Stimulated activated CD8-positive, alpha-beta memory T cell treated with anti-CD3 and anti-CD28 coated beads, Interleukin-12 subunit alpha, Interleukin-12 subunit beta, amount 100 ng/mL, for 4 hours (primary cell): Measurements from ENCODE around the gene FER.
"Not testable (repeated sequence)": the region's sequence is repeated elsewhere in the genome, so short reads cannot be mapped to it uniquely, and the experiment has no call there.

Source experiments
- DNase-seq: peaks from one replicate; pipeline ENCODE4 v3.0.0-alpha.2; 2020; ENCODE audit warnings: low read depth

The FER gene

DNA sequence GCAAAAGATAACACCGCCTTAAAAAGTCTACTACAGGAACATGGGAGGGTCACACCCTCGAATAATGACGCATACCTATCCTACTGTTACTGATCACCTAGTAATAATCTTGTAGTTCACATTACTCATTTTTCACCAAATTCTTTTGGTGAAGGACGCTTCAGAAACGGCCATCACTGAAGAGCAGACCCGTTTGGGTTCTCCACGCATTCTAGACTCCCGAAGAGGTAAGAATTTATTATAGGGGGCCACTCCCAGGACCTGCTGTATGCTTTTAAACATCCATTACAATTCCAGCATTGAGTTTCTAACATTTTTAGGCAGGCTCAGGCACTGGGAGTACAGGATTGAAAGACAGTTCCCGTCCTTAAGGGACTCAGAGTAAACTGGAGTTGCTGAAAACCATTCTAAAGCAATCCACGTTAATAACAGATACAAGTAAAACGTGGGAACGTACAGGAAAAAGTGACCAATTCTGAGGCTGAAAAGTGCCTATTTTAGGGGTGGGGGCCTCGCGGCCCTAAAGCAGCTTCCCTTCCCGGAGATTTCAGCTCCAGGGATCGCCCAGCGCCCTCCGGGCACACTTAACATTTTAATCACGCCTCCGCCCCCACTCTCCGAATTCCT is at the start of gene FER:
Gene FER, plus strand, starts transcription at position 124 of the 627 bp plus-strand sequence. CDS start 50,286 bp downstream, outside the sequence.
- DNase-seq: peak; percentile 1

DNA sequence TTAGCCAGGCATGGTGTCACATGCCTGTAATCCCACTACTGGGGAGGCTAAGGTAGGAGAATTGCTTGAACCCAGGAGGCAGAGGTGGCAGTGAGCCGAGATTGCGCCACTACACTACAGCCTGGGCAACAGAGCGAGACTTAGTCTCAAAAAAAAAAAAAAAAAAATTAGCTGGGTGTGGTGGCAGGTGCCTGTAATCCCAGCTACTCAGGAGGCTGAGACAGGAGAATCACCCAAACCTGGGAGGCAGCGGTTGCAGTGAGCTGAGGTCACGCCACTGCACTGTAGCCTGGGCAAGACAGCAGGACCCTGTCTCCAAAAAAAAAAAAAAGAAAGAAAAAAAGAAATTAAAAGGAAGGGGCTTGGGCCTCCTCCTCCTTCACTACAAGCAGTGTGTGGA is 47.3 kb upstream of the FER start:
- DNase-seq: not testable (repeated sequence)

DNA sequence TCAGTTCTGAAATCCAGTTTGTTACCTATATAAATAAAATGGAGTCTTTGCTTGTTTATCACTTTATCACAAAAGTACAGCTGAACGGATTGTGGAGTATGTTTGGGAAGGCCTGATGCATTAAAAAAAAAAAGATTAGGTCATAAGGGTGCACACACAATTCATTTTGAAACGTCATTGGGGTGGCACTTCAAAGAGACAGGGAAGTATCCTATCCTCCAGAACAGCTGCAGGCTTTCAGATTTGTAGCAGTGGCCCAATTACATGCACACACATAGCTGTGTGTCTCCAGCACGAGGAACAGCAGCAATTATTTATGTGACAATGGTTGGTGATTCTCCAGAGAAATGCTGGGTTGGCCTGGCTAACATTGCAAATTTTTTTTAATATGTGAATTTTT is 46.8 kb upstream of the FER start:
- no peak for DNase-seq

DNA sequence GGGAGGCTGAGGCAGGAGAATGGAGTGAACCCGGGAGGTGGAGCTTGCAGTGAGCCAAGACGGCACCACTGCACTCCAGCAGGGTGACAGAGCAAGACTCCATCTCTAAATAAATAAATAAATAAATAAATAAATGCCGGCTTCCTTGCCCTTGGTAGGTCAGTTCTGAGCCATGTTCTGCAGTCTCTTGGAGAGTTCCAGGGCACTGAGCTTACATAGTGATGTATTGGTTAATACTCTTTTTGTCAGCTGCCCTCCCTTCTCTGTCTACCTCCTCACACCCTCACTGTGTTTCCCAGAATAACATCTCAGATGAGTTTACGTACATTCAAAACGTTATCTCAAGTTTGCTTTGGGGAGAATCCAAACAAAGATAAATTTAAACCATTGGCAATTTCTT is 45.2 kb upstream of the FER start:
- DNase-seq: no peak

DNA sequence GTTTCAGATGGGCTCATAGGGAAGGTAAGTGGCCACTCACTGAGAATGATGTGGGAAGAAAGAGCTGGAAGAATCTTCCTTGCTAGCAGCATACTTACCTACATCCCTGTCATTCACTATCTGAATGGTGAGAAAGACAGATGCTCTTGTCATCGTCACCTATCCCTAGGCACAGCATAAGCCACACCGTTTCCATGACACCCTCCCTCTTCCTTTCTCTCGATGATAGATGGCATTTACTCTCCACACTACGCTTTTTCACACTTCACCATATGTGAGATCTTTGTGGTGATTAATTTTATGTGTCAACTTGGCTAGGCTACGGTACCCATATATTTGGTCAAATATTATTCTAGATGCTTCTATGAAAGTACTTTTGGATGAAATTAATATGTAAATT is 44.4 kb upstream of the FER start:
- no peak for DNase-seq

DNA sequence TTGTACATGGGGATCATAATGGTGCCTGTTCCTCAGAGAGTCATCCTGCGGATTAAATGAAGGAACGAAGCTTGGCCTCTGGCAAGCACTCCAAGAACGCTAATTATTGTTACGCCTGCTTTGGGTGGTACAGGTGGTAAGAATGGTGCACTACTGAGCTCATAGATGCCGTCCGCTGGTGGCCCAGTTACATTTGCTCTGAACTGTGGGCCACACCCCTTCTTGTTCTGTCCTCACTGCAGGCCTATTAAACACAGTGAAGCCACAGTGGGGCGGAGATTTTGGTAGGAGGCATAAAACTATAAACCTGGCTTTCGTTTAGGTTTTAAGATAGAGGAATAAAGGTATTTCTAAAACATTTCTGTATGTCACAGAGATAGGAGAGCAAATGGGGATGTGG is 40.6 kb upstream of the FER start:
- DNase-seq: no peak

DNA sequence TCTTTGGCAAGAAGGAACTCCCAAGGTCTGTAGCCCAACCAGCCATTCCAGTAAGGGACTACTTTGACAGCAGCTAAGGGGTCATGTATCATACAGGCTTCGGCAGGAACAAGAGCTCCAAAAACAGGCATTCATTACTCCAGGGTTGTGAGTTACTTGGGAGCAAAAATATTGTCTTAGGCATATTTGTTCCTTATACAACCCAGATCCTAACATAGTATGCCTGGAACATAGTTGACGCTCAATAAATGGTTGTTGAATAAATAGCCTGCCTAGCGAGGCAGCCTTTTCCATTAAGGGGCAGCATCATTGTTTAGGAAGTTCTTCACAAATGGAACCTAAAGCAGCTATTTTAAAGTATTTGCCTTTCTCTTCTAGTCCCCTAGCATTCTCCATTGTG is 35.8 kb upstream of the FER start:
- no peak for DNase-seq

DNA sequence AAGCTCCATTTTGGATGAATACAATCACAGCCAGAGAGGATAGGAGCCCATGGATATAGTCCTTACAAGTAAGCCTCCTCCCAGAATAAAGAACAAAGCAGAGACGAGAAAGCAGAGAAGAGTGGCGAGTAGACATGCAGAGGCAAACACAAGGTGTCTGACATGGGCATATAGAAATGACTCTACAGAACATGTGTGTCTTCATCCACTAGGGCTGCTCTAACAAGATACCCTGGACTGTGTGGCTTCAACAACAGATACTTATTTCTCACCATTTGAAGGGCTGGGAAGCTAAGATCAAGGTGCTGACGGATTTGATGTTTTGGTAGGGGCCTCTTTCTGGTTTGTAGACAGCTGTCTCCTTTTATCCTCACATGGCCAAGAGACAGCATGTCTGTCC is 32.3 kb upstream of the FER start:
- DNase-seq: no peak

DNA sequence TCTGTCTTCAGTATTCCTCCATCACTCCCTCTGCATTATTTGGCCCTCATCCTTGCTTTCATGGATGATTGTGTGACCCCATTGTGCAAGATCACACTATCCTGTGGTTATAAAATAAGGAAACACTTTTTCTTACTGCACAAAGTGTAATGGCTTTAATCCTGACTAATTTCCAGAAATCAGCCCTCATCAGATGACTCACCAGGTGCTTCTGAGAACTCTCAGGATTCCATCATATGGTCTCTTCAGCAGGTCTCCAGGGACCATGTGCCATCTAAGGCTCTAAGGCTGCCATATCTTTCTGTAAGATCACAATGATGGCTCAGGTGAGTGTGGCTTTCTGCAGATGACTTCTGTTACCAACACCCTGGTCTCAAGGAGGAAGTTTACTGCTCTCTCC is 27.3 kb upstream of the FER start:
- DNase-seq: no peak

DNA sequence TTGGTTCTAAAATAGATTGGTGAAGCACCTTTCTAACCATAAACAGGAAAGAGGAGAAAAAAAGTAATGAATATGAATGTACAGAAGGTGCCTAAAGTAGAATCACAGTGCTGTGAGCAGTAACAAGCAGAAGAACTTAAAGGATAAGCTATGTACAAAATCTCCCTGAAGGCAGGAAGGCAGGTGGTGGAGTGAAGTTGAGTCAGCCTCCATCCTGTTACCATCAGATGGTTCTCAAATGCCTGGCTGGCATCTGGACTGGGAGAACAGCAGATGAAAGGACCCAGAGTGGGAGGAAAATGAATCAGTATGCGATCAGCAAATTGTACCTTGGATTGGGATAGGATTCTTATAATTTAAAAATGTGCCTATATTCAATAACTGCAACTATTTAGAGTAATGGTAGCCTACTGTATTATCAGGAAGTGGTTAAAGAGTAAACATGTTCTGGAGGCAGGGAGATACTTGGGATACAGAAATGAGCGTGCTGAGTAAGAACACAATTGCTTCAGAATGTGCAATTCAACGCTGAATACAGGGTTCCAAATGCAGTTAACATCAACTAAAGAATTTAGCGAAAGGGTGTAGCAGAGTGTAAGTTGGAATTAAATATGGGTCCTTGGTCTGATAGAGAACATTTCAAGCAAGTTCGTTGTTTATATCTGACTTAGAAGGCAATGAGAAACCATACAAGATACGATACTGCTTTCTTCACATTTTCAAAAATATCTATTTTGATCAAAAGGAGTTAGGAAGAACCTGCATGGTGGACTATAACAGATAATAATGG is 21.1 kb upstream of the FER start:
- DNase-seq: no peak

DNA sequence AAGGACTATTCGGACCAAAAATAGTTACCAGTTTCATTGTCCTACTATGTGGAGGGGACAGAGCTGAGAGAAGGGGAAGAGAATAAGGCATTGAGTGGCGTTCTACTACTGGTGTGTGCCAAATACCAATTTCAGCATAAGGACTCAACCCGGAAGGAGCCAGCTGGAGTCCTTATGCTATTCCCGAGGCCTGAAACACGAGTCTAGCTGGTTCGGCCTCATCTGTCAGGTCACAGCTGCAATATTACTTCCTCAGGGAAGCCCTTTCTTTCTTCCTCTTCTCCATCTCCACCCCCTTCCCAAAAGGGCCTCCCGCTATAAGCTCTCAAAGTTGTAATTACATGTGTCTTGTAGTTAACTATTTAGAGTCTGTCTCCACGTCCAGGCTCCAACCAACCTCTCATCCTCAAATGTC is 20.5 kb upstream of the FER start:
- DNase-seq: no peak

DNA sequence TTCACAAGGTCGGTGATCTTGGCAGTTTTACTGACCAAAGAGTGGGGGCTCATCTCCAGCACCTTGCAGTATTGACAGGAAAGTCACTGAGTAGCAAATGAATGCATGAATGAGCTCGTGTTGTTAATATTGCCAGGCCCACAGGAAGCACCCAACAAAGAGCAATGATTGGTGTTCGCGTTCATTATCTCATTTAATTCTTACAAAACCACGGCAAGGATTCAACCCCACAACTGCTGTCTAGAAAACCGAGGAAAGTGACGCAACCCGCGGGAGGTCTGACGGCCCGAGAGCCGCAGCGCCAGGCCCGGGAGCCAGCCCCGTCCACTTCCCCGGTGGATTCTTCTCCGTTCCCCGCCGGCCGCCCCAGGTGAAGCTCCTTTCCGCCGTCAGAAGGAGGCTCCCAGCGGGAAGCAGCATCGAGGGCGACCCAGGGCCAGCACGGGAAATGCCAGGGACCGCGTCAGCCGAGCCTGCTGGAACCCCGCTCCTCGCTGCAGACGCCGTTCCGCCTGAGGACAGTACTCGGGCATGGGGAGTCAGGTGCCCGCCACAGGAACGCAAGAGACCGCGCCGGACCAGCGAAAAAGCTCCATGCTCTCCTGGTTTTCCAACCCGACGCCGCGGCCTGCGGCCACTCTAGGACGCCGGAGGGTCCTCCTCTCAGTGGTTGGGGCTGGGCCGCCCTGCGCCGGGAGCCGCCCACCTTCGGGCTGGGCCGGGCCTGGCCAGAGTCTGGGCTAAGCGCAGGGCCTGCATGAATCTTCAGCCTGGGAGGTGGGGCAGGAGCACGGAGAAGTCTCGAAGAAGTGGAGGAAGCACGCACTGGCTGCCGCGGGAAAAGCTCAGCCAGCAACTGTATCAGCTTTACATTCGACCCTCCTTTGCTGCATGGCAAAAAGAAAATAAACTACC is 19.8 kb upstream of the FER start:
- DNase-seq: peak; percentile 26

DNA sequence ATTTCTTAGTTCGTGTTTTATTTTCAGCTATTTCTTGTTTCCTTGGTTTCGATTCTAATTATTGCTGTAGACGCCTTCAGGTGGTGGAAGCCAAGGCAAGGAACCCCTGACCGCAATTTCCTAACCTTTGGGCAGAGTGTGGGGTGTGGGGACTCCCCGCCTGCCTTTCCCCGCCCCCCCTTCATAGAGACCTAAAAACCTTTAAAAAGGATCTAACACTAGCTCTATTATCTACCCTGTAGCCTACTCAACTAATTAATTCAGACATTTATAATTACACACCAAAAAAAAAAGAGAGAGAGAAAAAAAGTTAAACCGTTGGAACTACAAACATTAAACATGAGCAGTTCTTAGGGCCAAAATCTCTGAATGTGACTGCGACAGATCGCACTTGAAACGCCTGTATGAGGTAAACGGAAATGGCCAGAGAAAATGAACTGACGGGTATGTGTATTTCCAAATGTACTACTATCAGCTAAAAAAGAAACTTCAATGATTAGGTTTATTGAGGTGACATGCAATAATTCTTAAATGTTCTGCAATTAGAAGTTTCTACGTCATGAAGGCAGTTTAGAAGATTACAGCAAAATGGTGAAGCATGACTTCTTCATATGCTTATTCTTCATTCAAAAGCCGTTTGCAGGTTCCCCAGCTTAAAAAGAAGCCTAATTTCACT is 19.0 kb upstream of the FER start:
- DNase-seq: peak; percentile 38

DNA sequence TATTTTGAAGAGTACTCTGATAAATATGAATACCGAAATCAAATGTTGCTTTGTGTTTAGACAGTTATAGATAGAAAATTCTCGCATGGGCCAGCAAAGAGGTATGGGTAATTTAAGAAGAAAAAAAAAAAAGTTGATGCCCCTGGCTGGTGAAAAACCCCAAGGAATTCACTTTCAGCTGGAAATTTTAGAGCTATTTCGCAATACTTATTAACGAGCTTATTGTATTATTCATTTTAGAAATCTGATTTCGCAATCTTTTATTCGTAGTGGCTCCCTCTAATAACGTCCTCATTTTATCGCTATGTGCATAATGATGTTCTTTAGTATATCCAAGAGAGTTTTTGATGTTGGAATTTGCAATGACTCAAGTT is 18.5 kb upstream of the FER start:
- no peak for DNase-seq

DNA sequence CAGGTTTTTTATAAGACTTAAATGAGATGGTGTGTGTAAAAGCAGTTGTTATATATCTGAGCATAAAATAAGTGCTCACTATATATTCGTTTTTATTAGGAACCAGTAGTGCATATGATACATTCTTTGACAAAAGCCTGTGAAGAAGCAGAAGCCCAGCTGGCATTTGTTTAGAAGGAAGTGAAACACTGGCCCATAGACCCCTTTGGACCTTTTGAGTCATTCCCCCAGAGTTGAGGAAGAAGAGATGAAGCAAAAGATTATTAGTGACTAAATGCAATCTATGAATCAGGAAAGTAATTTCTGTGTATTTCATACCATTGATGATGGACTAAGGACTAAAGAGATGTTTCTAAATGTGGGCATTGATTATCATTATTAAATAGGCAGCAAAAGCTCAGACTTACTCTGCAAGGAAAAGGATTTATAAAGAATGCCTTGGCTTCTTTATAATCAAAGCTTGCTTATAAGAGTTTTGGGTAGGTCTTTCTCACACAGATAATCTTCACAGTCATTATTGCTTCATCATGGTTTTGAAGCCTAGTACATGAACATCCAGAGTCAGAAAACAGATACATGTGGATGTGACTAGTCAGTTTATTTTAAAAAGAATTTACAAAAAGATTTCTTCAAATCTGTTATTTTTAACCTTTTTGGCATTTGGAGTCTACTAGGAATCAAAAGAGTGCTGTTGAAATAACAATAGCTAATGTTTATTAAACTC is 16.9 kb upstream of the FER start:
- DNase-seq: no peak

DNA sequence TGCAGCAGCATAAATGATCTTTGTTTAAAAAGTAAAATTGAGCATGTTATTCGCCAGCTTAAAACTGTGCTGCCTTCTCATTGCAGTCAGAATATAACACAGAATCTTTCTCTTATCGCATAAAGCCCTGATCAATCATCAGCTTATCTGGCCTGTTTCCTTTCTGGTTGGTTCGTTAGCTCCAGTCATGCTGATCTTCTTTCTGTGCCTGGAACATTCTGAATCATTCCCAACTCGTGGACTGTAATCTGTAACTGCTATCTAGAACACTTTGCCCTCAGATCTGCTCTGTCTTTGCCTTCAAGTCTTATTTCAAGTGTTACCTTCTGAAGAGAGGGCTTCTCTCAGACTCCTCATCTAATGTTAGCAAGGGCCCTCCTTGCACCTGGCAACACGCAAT is 11.9 kb upstream of the FER start:
- DNase-seq: no peak

DNA sequence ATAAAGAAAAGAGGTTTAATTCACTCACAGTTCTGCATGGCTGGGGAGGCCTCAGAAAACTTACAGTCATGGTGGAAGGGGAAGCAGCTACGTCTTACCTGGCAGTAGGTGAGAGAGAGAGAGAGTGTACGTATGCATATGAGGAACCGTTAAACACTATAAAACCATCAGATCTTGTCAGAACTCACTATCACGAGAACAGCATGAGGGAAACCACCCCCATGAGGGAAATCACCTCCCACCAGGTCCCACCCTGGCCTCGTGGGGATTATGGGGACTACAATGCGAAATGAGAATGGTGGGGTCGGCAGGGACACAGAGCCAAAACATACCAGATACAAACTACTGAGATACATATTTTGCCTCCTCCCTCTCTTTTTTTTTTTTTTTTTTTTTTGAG is 10.8 kb upstream of the FER start:
- DNase-seq: no peak

DNA sequence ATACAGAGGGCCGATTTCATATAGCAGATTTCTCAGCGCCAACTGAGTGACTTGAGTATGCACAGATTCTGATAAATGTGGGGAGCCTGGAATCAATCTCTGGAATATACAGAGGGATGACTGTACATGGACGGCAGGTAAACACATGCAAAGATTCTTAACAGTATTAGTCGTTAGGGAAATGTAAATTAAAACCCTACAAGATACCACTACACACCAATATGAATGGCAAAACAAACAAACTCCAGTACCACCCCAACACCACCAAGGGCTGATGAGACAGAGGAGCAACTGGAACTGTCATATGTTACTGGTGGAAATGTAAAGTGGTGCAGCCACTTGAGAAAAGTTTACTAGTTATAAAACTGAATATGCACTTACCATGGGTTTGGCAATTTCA is 8.3 kb upstream of the FER start:
- DNase-seq: no peak

DNA sequence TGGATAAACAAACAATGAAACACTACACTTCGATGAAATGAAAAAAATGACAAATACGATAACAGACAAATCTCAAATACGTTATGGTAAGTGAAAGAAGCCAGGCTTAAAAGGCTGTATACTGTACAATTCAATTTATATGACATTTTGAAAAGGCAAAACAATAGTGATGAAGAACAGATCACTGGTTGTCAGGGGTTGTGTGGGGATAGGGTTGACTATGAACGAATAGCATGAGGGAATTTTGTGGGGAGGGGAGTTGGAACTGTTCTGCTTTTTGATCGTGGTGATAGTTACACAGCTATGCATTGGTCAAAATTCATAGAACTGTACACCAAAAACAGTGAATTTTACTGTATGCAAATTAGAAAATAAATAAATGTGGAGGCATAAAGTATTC is 7.8 kb upstream of the FER start:
- no peak for DNase-seq

DNA sequence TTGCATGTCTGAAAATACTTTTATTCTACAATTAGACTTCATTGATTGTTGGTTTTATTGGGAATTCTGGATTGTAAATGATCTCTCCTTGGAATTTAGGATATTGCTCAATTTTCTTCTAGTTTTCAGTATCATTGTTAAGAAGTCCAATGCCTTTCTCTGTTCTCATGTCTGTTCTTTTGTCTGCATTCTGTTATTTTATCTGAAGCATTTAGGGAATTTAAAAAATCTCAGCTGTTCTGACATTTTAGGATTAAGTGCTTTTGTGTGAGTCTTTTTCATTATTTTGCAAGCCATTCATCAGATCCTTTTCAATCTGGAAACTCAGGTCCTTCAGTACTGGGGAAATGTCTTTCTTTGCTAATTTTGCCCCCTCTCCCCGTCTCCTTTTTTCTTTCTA is 4.4 kb upstream of the FER start:
- no peak for DNase-seq

DNA sequence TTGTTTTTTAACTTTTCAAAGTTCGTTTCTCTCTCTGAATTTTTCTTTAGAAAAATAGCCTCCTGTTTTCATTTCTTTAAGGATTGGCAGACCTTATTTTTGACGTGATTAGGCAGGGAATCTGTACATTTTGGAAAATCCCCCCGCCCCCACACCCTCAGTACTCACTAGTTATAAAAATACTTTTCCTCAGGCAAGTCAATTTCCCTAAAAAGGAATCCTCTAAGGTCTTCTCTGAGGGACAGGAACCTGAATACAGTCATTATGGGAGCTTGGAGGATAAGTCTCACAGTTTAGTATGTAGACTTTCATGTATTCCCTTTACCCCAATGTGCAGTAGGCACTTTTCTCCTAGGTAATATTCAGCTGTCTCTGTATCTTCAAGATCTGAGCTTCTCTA is 3.9 kb upstream of the FER start:
- no peak for DNase-seq
